Astrocyte (in vitro differentiated cells and primary cell): Measurements from ENCODE around the gene SETD2. TPM values are rescaled to one million over a fixed set of nuclear protein-coding genes. Genes with fewer than 3 reads are reported as not detected.

Source experiments
- DNase-seq: peaks from one replicate; pipeline ENCODE4 v3.0.0-alpha.2; 2010; ENCODE audit warnings: low read depth
- FAIRE-seq: peaks from 2 replicates; lab custom pipeline; 2011; peaks lifted over from hg19 to GRCh38; lab: Jason Lieb, UNC
- H2AFZ ChIP-seq: 2 replicates; pipeline ENCODE4 v1.6.0; 2012; ENCODE audit warnings: low read depth, low read length, inconsistent platforms
- H3K27ac ChIP-seq: 2 replicates; pipeline ENCODE4 v1.5.1; 2011; ENCODE audit warnings: low read depth, low read length, inconsistent platforms
- H3K27me3 ChIP-seq: 2 replicates; pipeline ENCODE4 v1.6.0; 2011; ENCODE audit warnings: low read length, inconsistent platforms; ENCODE audit not compliant: insufficient read depth
- H3K36me3 ChIP-seq: 2 replicates; pipeline ENCODE4 v1.5.1; 2011; ENCODE audit warnings: low read length, inconsistent platforms; ENCODE audit not compliant: insufficient read depth
- H3K4me1 ChIP-seq: 2 replicates; pipeline ENCODE4 v1.5.1; 2011; ENCODE audit warnings: low read length, inconsistent platforms; ENCODE audit not compliant: insufficient read depth
- H3K4me2 ChIP-seq: 2 replicates; pipeline ENCODE4 v1.6.0; 2012; ENCODE audit warnings: low read length, inconsistent platforms
- H3K4me3 ChIP-seq: 2 replicates; pipeline ENCODE4 v1.5.1; 2011; ENCODE audit warnings: low read depth, mild to moderate bottlenecking, low read length, inconsistent platforms; ENCODE audit not compliant: insufficient read depth
- H3K79me2 ChIP-seq: 2 replicates; pipeline ENCODE4 v1.6.0; 2012; ENCODE audit warnings: mild to moderate bottlenecking, low read length, inconsistent platforms; ENCODE audit not compliant: insufficient read depth
- H3K9ac ChIP-seq: 2 replicates; pipeline ENCODE4 v1.6.0; 2012; ENCODE audit warnings: mild to moderate bottlenecking, low read length, inconsistent platforms
- H3K9me3 ChIP-seq: 2 replicates; pipeline ENCODE4 v1.5.1; 2012; ENCODE audit warnings: low read depth, mild to moderate bottlenecking, low read length, inconsistent platforms; ENCODE audit not compliant: insufficient read depth
- H4K20me1 ChIP-seq: 2 replicates; pipeline ENCODE4 v1.6.0; 2012; ENCODE audit warnings: low read length, inconsistent platforms; ENCODE audit not compliant: insufficient read depth
- H3K27ac Mint-ChIP-seq: one replicate; pipeline ENCODE4 v1.8.0; 2021; ENCODE audit warnings: mild to moderate bottlenecking, mixed read lengths; ENCODE audit not compliant: unreplicated experiment
- H3K27me3 Mint-ChIP-seq: one replicate; pipeline ENCODE4 v1.8.0; 2021; ENCODE audit warnings: low read depth, mixed read lengths; ENCODE audit not compliant: unreplicated experiment
- H3K36me3 Mint-ChIP-seq: one replicate; pipeline ENCODE4 v1.8.0; 2021; ENCODE audit warnings: low read depth, mixed read lengths; ENCODE audit not compliant: unreplicated experiment
- H3K4me1 Mint-ChIP-seq: one replicate; pipeline ENCODE4 v1.8.0; 2021; ENCODE audit warnings: low read depth, mixed read lengths; ENCODE audit not compliant: unreplicated experiment
- H3K4me3 Mint-ChIP-seq: one replicate; pipeline ENCODE4 v1.8.0; 2021; ENCODE audit warnings: mild to moderate bottlenecking, moderate library complexity, mixed read lengths; ENCODE audit not compliant: unreplicated experiment
- H3K9me3 Mint-ChIP-seq: one replicate; pipeline ENCODE4 v1.8.0; 2021; ENCODE audit warnings: mild to moderate bottlenecking, mixed read lengths; ENCODE audit not compliant: unreplicated experiment
- CTCF ChIP-seq: IDR thresholded peaks from 2 replicates; pipeline ENCODE4 v1.5.1; 2011; ENCODE audit warnings: low read depth, mild to moderate bottlenecking, inconsistent platforms, low read length, moderate library complexity; ENCODE audit not compliant: insufficient read depth
- EZH2 ChIP-seq: IDR thresholded peaks from 2 replicates; pipeline ENCODE4 v1.6.1; 2012; ENCODE audit warnings: mild to moderate bottlenecking, low read length, inconsistent platforms; ENCODE audit not compliant: insufficient read depth
- total RNA-seq: library from RNA; stranded (reverse); gene quantifications from 2 replicates; pipeline ENCODE4 v1.2.1, GENCODE V29; 2021

SETD2 gene
- total RNA-seq, 1 donor from 2014 or later, result 46.5 TPM

DNA sequence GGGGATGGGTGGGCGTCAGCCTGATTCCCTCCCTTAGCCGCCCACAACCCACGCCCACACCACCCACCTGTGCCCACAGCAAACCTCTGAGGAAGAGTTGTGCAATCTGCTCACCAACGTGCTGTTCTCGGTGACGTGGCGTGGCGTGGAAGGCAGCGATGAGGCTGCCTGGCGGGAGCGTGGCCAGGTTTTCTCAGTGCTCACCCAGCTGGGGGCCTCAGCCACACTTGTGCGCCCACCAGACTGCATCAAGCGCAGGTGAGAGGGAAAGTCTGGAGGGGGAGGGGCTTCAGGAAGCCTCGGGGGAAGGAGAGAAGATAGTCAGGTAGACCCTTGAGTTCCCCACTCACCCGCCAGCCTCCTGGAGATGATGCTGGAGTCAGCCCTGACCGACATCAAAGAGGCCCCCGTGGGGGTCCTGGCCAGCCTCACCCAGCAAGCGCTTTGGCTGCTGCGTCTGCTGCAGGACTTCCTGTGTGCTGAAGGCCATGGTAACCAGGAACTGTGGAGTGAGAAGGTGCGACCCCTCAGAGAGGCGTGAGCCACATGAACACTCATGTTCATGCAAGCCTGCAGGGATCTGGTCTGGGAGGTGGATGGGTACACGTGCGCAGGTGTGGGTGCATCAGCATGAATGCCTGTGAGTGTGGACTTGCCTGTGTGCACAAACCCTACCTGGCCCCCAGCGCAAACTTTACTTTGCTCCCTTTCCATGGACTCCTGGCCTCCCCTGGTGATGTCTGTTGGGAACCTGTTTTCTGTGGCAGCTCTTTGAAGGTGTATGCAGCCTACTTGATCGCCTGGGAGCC, 162.8 kb downstream of the SETD2 start:
- Histone ChIP-seq H3K27me3 (no peaks in the 10 kb centered on the region), H3K9ac (no peak overlapping the region), H3K79me2 (no peaks in the 10 kb centered on the region), H3K4me3 (no peak overlapping the region), H3K4me2 (no peak overlapping the region), H2AFZ (no peak overlapping the region), H4K20me1 (no peaks in the 10 kb centered on the region), H3K4me1 (no peaks in the 10 kb centered on the region), H3K36me3 (no peaks in the 10 kb centered on the region), H3K27ac (no peak overlapping the region), H3K9me3 (no peaks in the 10 kb centered on the region)
- no peak overlapping the region for H3K4me3 Mint-ChIP-seq
- H3K9me3 Mint-ChIP-seq, result peaks cover 2% of the 10 kb centered on the region
- H3K27ac Mint-ChIP-seq, result no peak overlapping the region
- FAIRE-seq (no peak), DNase-seq (no peak)
- H3K27me3 Mint-ChIP-seq, result peaks cover 7% of the 10 kb centered on the region
- TF ChIP-seq CTCF, result no peak
- TF ChIP-seq EZH2, result no peak
- peaks cover 2% of the 10 kb centered on the region for H3K4me1 Mint-ChIP-seq
- H3K36me3 Mint-ChIP-seq, result peaks cover 14% of the 10 kb centered on the region

DNA sequence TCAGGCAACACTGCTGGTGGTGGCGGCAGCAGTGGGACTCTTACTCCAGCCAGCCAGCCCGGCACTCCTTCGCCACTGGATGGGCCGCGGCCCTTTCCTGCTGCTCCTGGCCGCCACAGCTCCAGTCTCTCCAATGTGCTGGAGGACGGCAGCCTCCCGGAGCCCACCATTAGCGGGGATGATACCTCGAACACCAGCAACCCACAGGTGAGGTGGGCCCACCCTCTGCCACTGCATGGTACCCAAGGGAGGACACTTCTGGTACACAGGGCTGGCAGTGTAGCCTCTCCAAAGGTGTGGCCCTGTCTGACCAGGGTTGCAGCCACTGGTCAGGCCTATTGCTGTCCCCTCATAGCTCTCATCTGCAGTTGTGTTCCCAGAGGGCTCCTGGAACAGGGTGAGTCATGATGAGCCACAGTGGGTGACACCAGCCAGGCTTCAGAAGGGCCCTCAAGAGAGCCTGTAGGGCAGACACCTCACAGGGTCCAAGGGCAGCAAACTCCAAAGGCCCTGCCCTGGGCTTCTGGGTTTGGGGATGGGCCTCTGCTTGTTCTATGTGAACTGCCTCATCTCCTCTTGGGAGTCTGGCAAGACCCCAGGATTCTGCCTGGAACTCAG, 163.6 kb downstream of the SETD2 start:
- Histone ChIP-seq H4K20me1 (no peaks in the 10 kb centered on the region), H3K36me3 (no peaks in the 10 kb centered on the region), H3K9me3 (no peaks in the 10 kb centered on the region), H3K79me2 (no peaks in the 10 kb centered on the region), H3K27ac (no peak overlapping the region), H2AFZ (no peak overlapping the region), H3K4me3 (no peak overlapping the region), H3K4me2 (no peak overlapping the region), H3K9ac (no peak overlapping the region), H3K27me3 (no peaks in the 10 kb centered on the region), H3K4me1 (no peaks in the 10 kb centered on the region)
- no peak overlapping the region for H3K4me3 Mint-ChIP-seq
- FAIRE-seq, result no peak
- H3K27me3 Mint-ChIP-seq, result peaks cover 6% of the 10 kb centered on the region
- peaks cover 2% of the 10 kb centered on the region for H3K9me3 Mint-ChIP-seq
- peaks cover 2% of the 10 kb centered on the region for H3K4me1 Mint-ChIP-seq
- DNase-seq, result no peak
- no peak overlapping the region for H3K27ac Mint-ChIP-seq
- peaks cover 13% of the 10 kb centered on the region for H3K36me3 Mint-ChIP-seq
- no peak for TF ChIP-seq CTCF
- TF ChIP-seq EZH2, result no peak
